GM12872 (cell line): ENCODE results near the gene PGAP6.

Experiments
- TF ChIP-seq, protein P1 (sequence below): IDR thresholded peaks from 3 replicates; pipeline ENCODE4 v1.5.1; 2011; ENCODE audit warnings: low read depth, mild to moderate bottlenecking, low read length, moderate library complexity; ENCODE audit not compliant: insufficient read depth

Gene PGAP6

GRCh38 chr16:361872-362701 lies 19.7 kb downstream of the PGAP6 start:
- TF ChIP-seq, protein P1, sequence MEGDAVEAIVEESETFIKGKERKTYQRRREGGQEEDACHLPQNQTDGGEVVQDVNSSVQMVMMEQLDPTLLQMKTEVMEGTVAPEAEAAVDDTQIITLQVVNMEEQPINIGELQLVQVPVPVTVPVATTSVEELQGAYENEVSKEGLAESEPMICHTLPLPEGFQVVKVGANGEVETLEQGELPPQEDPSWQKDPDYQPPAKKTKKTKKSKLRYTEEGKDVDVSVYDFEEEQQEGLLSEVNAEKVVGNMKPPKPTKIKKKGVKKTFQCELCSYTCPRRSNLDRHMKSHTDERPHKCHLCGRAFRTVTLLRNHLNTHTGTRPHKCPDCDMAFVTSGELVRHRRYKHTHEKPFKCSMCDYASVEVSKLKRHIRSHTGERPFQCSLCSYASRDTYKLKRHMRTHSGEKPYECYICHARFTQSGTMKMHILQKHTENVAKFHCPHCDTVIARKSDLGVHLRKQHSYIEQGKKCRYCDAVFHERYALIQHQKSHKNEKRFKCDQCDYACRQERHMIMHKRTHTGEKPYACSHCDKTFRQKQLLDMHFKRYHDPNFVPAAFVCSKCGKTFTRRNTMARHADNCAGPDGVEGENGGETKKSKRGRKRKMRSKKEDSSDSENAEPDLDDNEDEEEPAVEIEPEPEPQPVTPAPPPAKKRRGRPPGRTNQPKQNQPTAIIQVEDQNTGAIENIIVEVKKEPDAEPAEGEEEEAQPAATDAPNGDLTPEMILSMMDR, result peak; percentile 94

GRCh38 chr16:361341-361871 lies 20.4 kb downstream of the PGAP6 start:
- TF ChIP-seq, protein P1, result no peak

GRCh38 chr16:360698-361336 lies 21.0 kb downstream of the PGAP6 start:
- TF ChIP-seq, protein P1, result no peak

DNA sequence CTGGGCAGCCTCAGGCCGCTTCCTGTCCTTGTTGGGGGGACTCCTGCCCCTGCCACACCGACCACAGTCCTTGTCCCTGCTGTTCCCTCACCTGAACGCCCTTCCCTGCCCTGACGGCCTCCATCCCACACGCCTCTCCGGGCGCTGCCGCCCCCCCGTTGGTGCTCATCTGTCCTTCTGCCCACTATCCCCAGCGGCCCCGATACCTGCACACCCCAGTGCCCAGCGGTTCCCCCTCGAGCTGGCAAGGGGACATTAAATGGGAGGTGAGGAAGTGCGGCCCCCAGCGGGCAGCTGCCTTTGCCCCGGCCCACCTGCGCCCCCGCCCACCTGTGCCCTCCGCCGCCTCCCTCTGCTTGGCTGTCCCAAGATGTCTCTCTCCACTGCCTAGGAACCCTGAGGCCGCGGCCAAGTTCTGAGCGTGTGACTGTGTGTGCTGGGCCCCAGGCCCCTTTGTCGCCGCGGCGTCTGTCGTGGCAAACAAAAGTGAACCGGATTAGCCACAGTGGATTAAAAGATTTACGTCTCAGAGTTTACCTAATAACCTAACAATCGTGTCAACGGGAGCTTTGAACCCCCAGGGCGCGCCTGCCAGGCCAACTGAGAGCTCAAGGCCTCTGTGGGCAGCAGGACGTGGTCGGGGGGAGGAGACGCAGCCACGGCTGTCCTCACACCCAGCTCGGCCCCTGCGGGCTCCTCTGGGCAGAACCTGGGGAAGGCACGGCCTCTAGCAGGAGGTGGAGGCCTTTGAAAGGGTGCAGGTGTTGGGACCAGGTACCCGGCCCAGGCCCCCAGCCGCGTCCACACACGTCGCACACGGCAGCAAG lies 21.7 kb downstream of the PGAP6 start:
- TF ChIP-seq, protein P1, result no peak

- TF ChIP-seq, protein P1, result no peak
Measured at GRCh38 chr16:359067-359763, 22.6 kb downstream of the PGAP6 start.

- TF ChIP-seq, protein P1, result no peak
Measured at GRCh38 chr16:356741-357140, 25.0 kb downstream of the PGAP6 start.
